Chondrocyte (in vitro differentiated cells): Measurements from ENCODE around the gene RHOU. TPM values are rescaled to one million over a fixed set of nuclear protein-coding genes. Genes with fewer than 3 reads are reported as not detected.

ENCODE experiments used
- DNase-seq: peaks from one replicate; pipeline ENCODE4 v3.0.0; 2021; ENCODE audit warnings: mixed read lengths, low spot score
- H3K27ac Mint-ChIP-seq: one replicate; pipeline ENCODE4 v1.8.0; 2021; ENCODE audit warnings: mild to moderate bottlenecking, moderate library complexity, mixed read lengths; ENCODE audit not compliant: unreplicated experiment
- H3K27me3 Mint-ChIP-seq: 2 replicates; pipeline ENCODE4 v1.8.0; 2021; ENCODE audit warnings: low read depth, mixed read lengths
- H3K36me3 Mint-ChIP-seq: 2 replicates; pipeline ENCODE4 v1.8.0; 2021; ENCODE audit warnings: low read depth, mixed read lengths
- H3K4me1 Mint-ChIP-seq: 2 replicates; pipeline ENCODE4 v1.8.0; 2021; ENCODE audit warnings: low read depth, mild to moderate bottlenecking, mixed read lengths
- H3K4me3 Mint-ChIP-seq: one replicate; pipeline ENCODE4 v1.8.0; 2021; ENCODE audit warnings: mild to moderate bottlenecking, moderate library complexity, mixed read lengths; ENCODE audit not compliant: unreplicated experiment
- H3K9me3 Mint-ChIP-seq: 2 replicates; pipeline ENCODE4 v1.8.0; 2021; ENCODE audit warnings: low read depth, mixed read lengths
- CTCF ChIP-seq: fragments of 200-600 bp; sonication (generic); IDR thresholded peaks from 2 replicates; pipeline ENCODE4 v1.5.0; 2021; ENCODE audit warnings: antibody characterized with exemption, mild to moderate bottlenecking, moderate library complexity
- total RNA-seq: library from RNA; stranded (reverse); gene quantifications from 3 replicates; pipeline ENCODE4 v1.2.1, GENCODE V29; 2021

RHOU gene
- total RNA-seq, 1 donor from 2014 or later, result 5.9 TPM

GRCh38 chr1:228752675-228753265 lies 17.5 kb downstream of the RHOU start:
- Mint-ChIP-seq H3K27me3 (peaks cover 66% of the 10 kb centered on the region), H3K4me1 (peaks cover 6% of the 10 kb centered on the region), H3K36me3 (peaks cover 2% of the 10 kb centered on the region), H3K9me3 (no peaks in the 10 kb centered on the region), H3K27ac (no peak overlapping the region), H3K4me3 (no peak overlapping the region)
- DNase-seq, result no peak
- no peak for TF ChIP-seq CTCF

GRCh38 chr1:228753287-228753686 lies 18.0 kb downstream of the RHOU start:
- Mint-ChIP-seq H3K27me3 (peaks cover 67% of the 10 kb centered on the region), H3K9me3 (no peaks in the 10 kb centered on the region), H3K4me1 (peaks cover 6% of the 10 kb centered on the region), H3K27ac (no peak overlapping the region), H3K36me3 (peaks cover 2% of the 10 kb centered on the region), H3K4me3 (no peak overlapping the region)
- no peak for DNase-seq
- TF ChIP-seq CTCF, result no peak

- H3K27me3 Mint-ChIP-seq, result peaks cover 67% of the 10 kb centered on the region
- no peak for DNase-seq
- no peaks in the 10 kb centered on the region for H3K9me3 Mint-ChIP-seq
- H3K4me3 Mint-ChIP-seq, result no peak overlapping the region
- no peak overlapping the region for H3K27ac Mint-ChIP-seq
- no peak for TF ChIP-seq CTCF
- peaks cover 6% of the 10 kb centered on the region for H3K4me1 Mint-ChIP-seq
- peaks cover 2% of the 10 kb centered on the region for H3K36me3 Mint-ChIP-seq
Measured at GRCh38 chr1:228753786-228754360, 18.6 kb downstream of the RHOU start.

- DNase-seq, result no peak
- no peak overlapping the region for H3K4me3 Mint-ChIP-seq
- H3K9me3 Mint-ChIP-seq, result no peaks in the 10 kb centered on the region
- H3K36me3 Mint-ChIP-seq, result peaks cover 2% of the 10 kb centered on the region
- H3K27me3 Mint-ChIP-seq, result peaks cover 71% of the 10 kb centered on the region
- peaks cover 6% of the 10 kb centered on the region for H3K4me1 Mint-ChIP-seq
- H3K27ac Mint-ChIP-seq, result no peak overlapping the region
- TF ChIP-seq CTCF, result no peak
Measured at GRCh38 chr1:228754646-228755268, 19.5 kb downstream of the RHOU start.

GRCh38 chr1:228755800-228756199 lies 20.5 kb downstream of the RHOU start:
- no peak for TF ChIP-seq CTCF
- no peak overlapping the region for H3K27ac Mint-ChIP-seq
- no peak for DNase-seq
- H3K36me3 Mint-ChIP-seq, result peaks cover 2% of the 10 kb centered on the region
- H3K4me3 Mint-ChIP-seq, result no peak overlapping the region
- H3K27me3 Mint-ChIP-seq, result peaks cover 71% of the 10 kb centered on the region
- peaks cover 6% of the 10 kb centered on the region for H3K4me1 Mint-ChIP-seq
- H3K9me3 Mint-ChIP-seq, result no peaks in the 10 kb centered on the region
